GM19035 (cell line): ENCODE measurements around the gene NFASC.

ENCODE experiments used
- ATAC-seq: cut with Tn5 transposase; IDR thresholded peaks from one replicate; pipeline ENCODE4 v1.9.1; 2021; ENCODE audit not compliant: unreplicated experiment

Gene NFASC

GRCh38 chr1:204870160-204870912 lies at the start of gene NFASC:
Gene NFASC (plus strand): TSS chr1:204870862. CDS start chr1:204944316, 73,454 bp downstream.
- ATAC-seq = no peak

- ATAC-seq = no peak
Measured at GRCh38 chr1:204821476-204821875, 49.2 kb upstream of the NFASC start.

GRCh38 chr1:204821924-204822323 lies 48.7 kb upstream of the NFASC start:
- no peak for ATAC-seq

- no peak for ATAC-seq
Measured at GRCh38 chr1:204826970-204827369, 43.7 kb upstream of the NFASC start.

GRCh38 chr1:204828352-204828850 lies 42.3 kb upstream of the NFASC start:
- ATAC-seq = no peak

- ATAC-seq = no peak
Measured at GRCh38 chr1:204829133-204829825, 41.4 kb upstream of the NFASC start.

- ATAC-seq = no peak
Measured at GRCh38 chr1:204830747-204831146, 39.9 kb upstream of the NFASC start.

- no peak for ATAC-seq
Measured at GRCh38 chr1:204831186-204831585, 39.5 kb upstream of the NFASC start.

GRCh38 chr1:204834336-204834735 lies 36.3 kb upstream of the NFASC start:
- ATAC-seq = no peak

- no peak for ATAC-seq
Measured at GRCh38 chr1:204834752-204835151, 35.9 kb upstream of the NFASC start.

- ATAC-seq = no peak
Measured at GRCh38 chr1:204835737-204836136, 34.9 kb upstream of the NFASC start.

GRCh38 chr1:204836856-204837255 lies 33.8 kb upstream of the NFASC start:
- ATAC-seq = no peak

GRCh38 chr1:204837440-204838084 lies 33.1 kb upstream of the NFASC start:
- no peak for ATAC-seq

- ATAC-seq = no peak
Measured at GRCh38 chr1:204841316-204841715, 29.3 kb upstream of the NFASC start.

- ATAC-seq = no peak
Measured at GRCh38 chr1:204841798-204842197, 28.9 kb upstream of the NFASC start.

- no peak for ATAC-seq
Measured at GRCh38 chr1:204842369-204842768, 28.3 kb upstream of the NFASC start.

GRCh38 chr1:204842892-204843291 lies 27.8 kb upstream of the NFASC start:
- ATAC-seq = no peak

GRCh38 chr1:204846546-204846945 lies 24.1 kb upstream of the NFASC start:
- no peak for ATAC-seq

- no peak for ATAC-seq
Measured at GRCh38 chr1:204848579-204848978, 22.1 kb upstream of the NFASC start.

GRCh38 chr1:204852854-204853253 lies 17.8 kb upstream of the NFASC start:
- no peak for ATAC-seq

GRCh38 chr1:204853436-204853835 lies 17.2 kb upstream of the NFASC start:
- no peak for ATAC-seq

- ATAC-seq = no peak
Measured at GRCh38 chr1:204854286-204854685, 16.4 kb upstream of the NFASC start.
